ENCODE data around the gene RADIL. TPM values are rescaled to one million over a fixed set of nuclear protein-coding genes. Genes with fewer than 3 reads are reported as not detected.
"Not testable (repeated sequence)": the region's sequence is repeated elsewhere in the genome, so short reads cannot be mapped to it uniquely, and the experiment has no call there.

Gene RADIL
- total RNA-seq, 4 donors from 2014 or later: 1.0 to 10.1 (median 6.6) TPM

- Histone ChIP-seq H3K4me3 (no peak overlapping the region), H3K27ac (no peak overlapping the region), H3K36me3 (no peaks in the 10 kb centered on the region), H3K27me3 (no peaks in the 10 kb centered on the region), H3K4me1 (no peaks in the 10 kb centered on the region), H3K9me3 (no peaks in the 10 kb centered on the region)
- intact Hi-C loops (cut with DNase I; ENCODE audit: low total_unique reads): no loop called here
- TF ChIP-seq POLR2A (IDR thresholded peaks at IDR 0.05): no peak
- TF ChIP-seq CTCF (IDR thresholded peaks at IDR 0.05): no peak
- DNase-seq: no peak
Measured at GRCh38 chr7:4805984-4806300, 77.6 kb downstream of the RADIL start.

- H3K27me3 ChIP-seq: no peaks in the 10 kb centered on the region
- intact Hi-C loops (cut with DNase I; ENCODE audit: low total_unique reads): no loop called here
- no peak overlapping the region for H3K27ac ChIP-seq
- H3K36me3 ChIP-seq: no peaks in the 10 kb centered on the region
- no peaks in the 10 kb centered on the region for H3K4me1 ChIP-seq
- TF ChIP-seq POLR2A (IDR thresholded peaks at IDR 0.05) (no peak), CTCF (IDR thresholded peaks at IDR 0.05) (no peak)
- no peaks in the 10 kb centered on the region for H3K9me3 ChIP-seq
- no peak overlapping the region for H3K4me3 ChIP-seq
- DNase-seq: no peak
Measured at GRCh38 chr7:4805110-4805983, 78.2 kb downstream of the RADIL start.

GRCh38 chr7:4803397-4804241 lies 79.9 kb downstream of the RADIL start:
- intact Hi-C loops (cut with DNase I; ENCODE audit: low total_unique reads): no loop called here
- Histone ChIP-seq H3K36me3 (no peaks in the 10 kb centered on the region), H3K27me3 (no peaks in the 10 kb centered on the region), H3K4me1 (no peaks in the 10 kb centered on the region), H3K4me3 (no peak overlapping the region), H3K9me3 (no peaks in the 10 kb centered on the region), H3K27ac (no peak overlapping the region)
- peak in 1 of 2 donors; percentile 13 for DNase-seq
- no peak for TF ChIP-seq POLR2A (IDR thresholded peaks at IDR 0.05)
- no peak for TF ChIP-seq CTCF (IDR thresholded peaks at IDR 0.05)

DNA sequence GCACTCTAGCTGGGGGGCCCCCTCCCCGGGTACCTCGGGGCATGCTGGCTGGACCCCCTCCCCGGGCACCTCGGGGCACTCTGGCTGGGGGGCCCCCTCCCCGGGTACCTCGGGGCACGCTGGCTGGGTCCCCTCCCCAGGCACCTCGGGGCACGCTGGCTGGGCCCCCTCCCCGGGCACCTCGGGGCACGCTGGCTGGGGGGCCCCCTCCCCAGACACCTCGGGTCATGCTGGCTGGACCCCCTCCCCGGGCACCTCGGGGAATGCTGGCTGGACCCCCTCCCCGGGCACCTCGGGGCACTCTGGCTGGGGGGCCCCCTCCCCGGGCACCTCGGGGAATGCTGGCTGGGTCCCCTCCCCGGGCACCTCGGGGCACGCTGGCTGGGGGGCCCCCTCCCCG lies 80.9 kb downstream of the RADIL start:
- not testable (repeated sequence) for H3K36me3 ChIP-seq

DNA sequence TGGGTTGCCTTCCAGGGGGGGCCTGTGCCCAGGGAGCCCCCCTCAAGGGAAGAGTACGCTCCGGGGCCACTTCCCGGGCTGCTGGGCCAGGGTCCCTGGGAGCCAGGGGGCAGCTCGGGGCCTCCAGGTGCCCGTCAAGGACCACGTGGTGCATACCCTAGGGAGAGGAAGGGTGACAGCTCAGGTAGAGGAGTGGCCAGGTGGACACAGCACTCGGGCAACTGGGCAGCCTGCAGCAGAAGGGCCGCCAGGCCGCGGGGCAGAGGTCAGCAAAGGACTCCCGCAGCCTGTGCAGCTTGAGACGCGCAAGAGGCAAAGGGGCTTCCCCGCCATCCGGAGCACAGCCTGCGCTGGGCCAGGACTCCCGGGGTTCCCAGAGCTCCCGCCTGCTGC lies 81.7 kb downstream of the RADIL start:
- Histone ChIP-seq H3K27ac (no peak overlapping the region), H3K36me3 (no peaks in the 10 kb centered on the region), H3K4me1 (no peaks in the 10 kb centered on the region), H3K27me3 (no peaks in the 10 kb centered on the region), H3K4me3 (no peak overlapping the region), H3K9me3 (no peaks in the 10 kb centered on the region)
- DNase-seq: no peak
- TF ChIP-seq POLR2A (IDR thresholded peaks at IDR 0.05): no peak
- intact Hi-C loops (cut with DNase I; ENCODE audit: low total_unique reads): no loop called here

More for the DNA sequence above, 80.9 kb downstream of the RADIL start:
- H3K9me3 ChIP-seq; DNase-seq; H3K4me3 ChIP-seq; intact Hi-C loops (cut with DNase I; ENCODE audit: low total_unique reads); H3K4me1 ChIP-seq; H3K27me3 ChIP-seq; H3K27ac ChIP-seq: not testable (repeated sequence)

All from uterus (tissue), 4 donors.